CD4-positive, alpha-beta T cell treated with Interleukin-12 subunit alpha and Interleukin-12 subunit beta, for 1 hour (primary cell): ENCODE measurements around the gene FAM163A.

ENCODE experiments used
- DNase-seq: peaks from one replicate; pipeline ENCODE4 v3.0.0-alpha.2; 2020

The FAM163A gene

DNA sequence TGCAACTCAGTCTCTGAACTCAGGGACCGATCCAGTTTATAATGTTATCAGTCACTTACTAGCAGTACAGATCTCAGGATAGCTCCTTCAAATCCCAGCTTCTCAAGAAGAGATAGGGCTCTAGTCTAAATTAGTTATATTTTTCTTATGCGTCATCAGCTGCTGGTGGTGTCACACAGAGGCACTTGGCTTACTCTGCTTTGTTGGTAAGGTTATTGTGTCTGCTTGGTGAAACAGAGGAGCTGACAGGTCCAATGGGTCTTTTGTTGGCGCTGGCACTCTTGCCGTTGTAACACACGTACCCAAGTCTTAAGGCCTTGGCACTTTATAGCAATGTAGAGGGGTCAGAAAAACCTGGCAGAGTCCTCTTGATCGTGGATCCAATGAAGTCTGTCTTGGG lies 122.3 kb downstream of the FAM163A start:
- DNase-seq: no peak
